RWPE1 (cell line): ENCODE data around the gene RFX1.

Source experiments
- CTCF ChIA-PET: fragments of 350-600 bp; sonication (Branson Sonifier 250); formaldehyde crosslinking; extraction: SDS; loops from one replicate; lab custom pipeline; 2021; lab: Yijun Ruan, JAX
- POLR2A ChIA-PET: fragments of 400-600 bp; formaldehyde crosslinking; extraction: SDS; loops from one replicate; lab custom pipeline; 2020; ENCODE audit warnings: antibody characterized with exemption; ENCODE audit not compliant: low non-redundant PET; lab: Yijun Ruan, JAX
- DNase-seq: peaks from one replicate; pipeline ENCODE4 v3.0.0; 2012; ENCODE audit warnings: low spot score
- H3K27ac ChIP-seq: fragments of 450-650 bp; 2 replicates; pipeline ENCODE4 v1.5.1; 2017
- CTCF ChIP-seq: fragments of 450-650 bp; conservative IDR thresholded peaks from 2 replicates; pipeline ENCODE4 v1.5.1; 2017; ENCODE audit warnings: low read depth, mild to moderate bottlenecking

The RFX1 gene

GRCh38 chr19:13954185-13954584 lies 51.9 kb downstream of the RFX1 start:
- no peak for TF ChIP-seq CTCF
- DNase-seq: no peak
- peak overlapping the region; percentile 88 for H3K27ac ChIP-seq
- CTCF ChIA-PET: interaction anchor here (0.6 to 2.0 kb wide), 2 partner anchors 20 to 73 kb away, joined by 3 to 5 read pairs; no protein-coding TSS in a partner anchor
- POLR2A ChIA-PET: no interaction called here

- H3K27ac ChIP-seq: peak overlapping the region; percentile 88
- TF ChIP-seq CTCF: no peak; the same call in 1 of the 2 replicates
- CTCF ChIA-PET: interaction anchor here (0.6 to 2.0 kb wide), 5 partner anchors 19 to 108 kb away, joined by 3 to 5 read pairs (median 4); no protein-coding TSS in a partner anchor
- POLR2A ChIA-PET: interaction anchor here (1.0 kb wide), 1 partner anchor 17 kb away, joined by 4 read pairs; no protein-coding TSS in a partner anchor
- peak; percentile 67 for DNase-seq
These were observed 53.1 kb downstream of the RFX1 start for GRCh38 chr19:13952931-13953531.

GRCh38 chr19:13952154-13952930 lies 53.8 kb downstream of the RFX1 start, which contains the start of gene DCAF15:
DCAF15 (plus strand) TSS chr19:13952509; CDS start chr19:13952513, 4 bp downstream.
- peak; percentile 100 for DNase-seq
- TF ChIP-seq CTCF: no peak
- ChIA-PET CTCF (interaction anchor here (1.0 to 2.0 kb wide), 3 partner anchors 18 to 107 kb away, joined by 4 to 5 read pairs (median 4); no protein-coding TSS in a partner anchor), POLR2A (interaction anchor here (0.6 kb wide), 1 partner anchor 17 kb away, joined by 3 read pairs; no protein-coding TSS in a partner anchor)
- H3K27ac ChIP-seq: peak within 1 kb of the TSS; percentile 88

- ChIA-PET POLR2A (interaction anchor here (0.6 kb wide), 1 partner anchor 16 kb away, joined by 3 read pairs; no protein-coding TSS in a partner anchor), CTCF (no interaction called here)
- no peak for DNase-seq
- H3K27ac ChIP-seq: peak overlapping the region; percentile 88
- TF ChIP-seq CTCF: no peak
These were observed 54.3 kb downstream of the RFX1 start for GRCh38 chr19:13951799-13952153.

GRCh38 chr19:13951043-13951442 lies 55.1 kb downstream of the RFX1 start:
- CTCF ChIA-PET: no interaction called here
- POLR2A ChIA-PET: no interaction called here
- 0 out of 2 replicates have a peak overlapping the region, but pooled peaks have one; percentile 88 for H3K27ac ChIP-seq
- no peak for TF ChIP-seq CTCF
- DNase-seq: no peak

GRCh38 chr19:13946414-13946813 lies 59.7 kb downstream of the RFX1 start:
- DNase-seq: peak; percentile 75
- POLR2A ChIA-PET: no interaction called here
- CTCF ChIA-PET: interaction anchor here (0.6 kb wide), 3 partner anchors 32 to 1534 kb away, joined by 3 to 5 read pairs (median 3); no protein-coding TSS in a partner anchor
- no peak for TF ChIP-seq CTCF
- peak overlapping the region; percentile 58 for H3K27ac ChIP-seq
